Subcutaneous adipose tissue (tissue), 4 donors: Measurements from ENCODE around the gene CCDC157. TPM values are rescaled to one million over a fixed set of nuclear protein-coding genes. Genes with fewer than 3 reads are reported as not detected.

Source experiments
- CTCF ChIP-seq: fragments of 450-650 bp; IDR thresholded peaks from one replicate; pipeline ENCODE4 v1.5.1; 2016; ENCODE audit warnings: low read depth, mild to moderate bottlenecking, control low read depth, antibody characterized with exemption, moderate library complexity
- total RNA-seq, 4 donors: library from RNA; depleted of rRNA; stranded (reverse); fragments of >200 nt; gene quantifications; one replicate each; pipeline ENCODE4 v1.1.0, GENCODE V29; 2016

Gene CCDC157
- 1 to 10 TPM; 1.0 to 4.7 (median 2.5) TPM for total RNA-seq

- no peak for TF ChIP-seq CTCF
These were observed at the start of gene CCDC157, which contains the start of gene SF3A1 for GRCh38 chr22:30356449-30357235. TSS of gene CCDC157 (plus strand) at chr22:30357007. CDS start at chr22:30366001, 8,994 bp downstream. TSS of gene SF3A1 (minus strand) at chr22:30356894. CDS start at chr22:30356792, 102 bp downstream.

GRCh38 chr22:30307041-30307574 lies 49.7 kb upstream of the CCDC157 start:
- no peak for TF ChIP-seq CTCF

GRCh38 chr22:30308093-30308492 lies 48.7 kb upstream of the CCDC157 start:
- TF ChIP-seq CTCF = no peak

GRCh38 chr22:30308518-30309230 lies 48.1 kb upstream of the CCDC157 start:
- no peak for TF ChIP-seq CTCF

GRCh38 chr22:30309951-30310741 lies 46.7 kb upstream of the CCDC157 start:
- no peak for TF ChIP-seq CTCF

GRCh38 chr22:30310881-30311771 lies 45.7 kb upstream of the CCDC157 start:
- no peak for TF ChIP-seq CTCF
